ENCODE data around the gene FHOD1.

FHOD1 gene

GRCh38 chr16:67188798-67189197, 58.5 kb downstream of the FHOD1 start:
- ATAC-seq (ENCODE audit: low read depth) (no peak), DNase-seq (ENCODE audit: low spot score) (no peak)
- no peak overlapping the region for H3K27ac ChIP-seq (ENCODE audit: poor library complexity, severe bottlenecking)
- H3K9me3 ChIP-seq (ENCODE audit: severe bottlenecking) = no peaks in the 10 kb centered on the region
- H3K36me3 ChIP-seq (ENCODE audit: low read depth) = peaks cover 11% of the 10 kb centered on the region
- no peak for TF ChIP-seq CTCF (IDR thresholded peaks at IDR 0.05; ENCODE audit: poor library complexity, severe bottlenecking)
- peaks cover 8% of the 10 kb centered on the region for H3K4me1 ChIP-seq (ENCODE audit: insufficient read depth, poor library complexity, severe bottlenecking)
- no peaks in the 10 kb centered on the region for H3K27me3 ChIP-seq (ENCODE audit: insufficient read depth, poor library complexity, severe bottlenecking)
- H3K4me3 ChIP-seq (ENCODE audit: severe bottlenecking) = no peak overlapping the region

GRCh38 chr16:67188323-67188722, 59.0 kb downstream of the FHOD1 start:
- no peak for ATAC-seq (ENCODE audit: low read depth)
- Histone ChIP-seq H3K27me3 (ENCODE audit: insufficient read depth, poor library complexity, severe bottlenecking) (no peaks in the 10 kb centered on the region), H3K4me3 (ENCODE audit: severe bottlenecking) (no peak overlapping the region), H3K4me1 (ENCODE audit: insufficient read depth, poor library complexity, severe bottlenecking) (peaks cover 7% of the 10 kb centered on the region), H3K27ac (ENCODE audit: poor library complexity, severe bottlenecking) (no peak overlapping the region), H3K9me3 (ENCODE audit: severe bottlenecking) (no peaks in the 10 kb centered on the region), H3K36me3 (ENCODE audit: low read depth) (peaks cover 7% of the 10 kb centered on the region)
- no peak for TF ChIP-seq CTCF (IDR thresholded peaks at IDR 0.05; ENCODE audit: poor library complexity, severe bottlenecking)
- no peak for DNase-seq (ENCODE audit: low spot score)

GRCh38 chr16:67187175-67187890, 59.9 kb downstream of the FHOD1 start:
- Histone ChIP-seq H3K4me1 (ENCODE audit: insufficient read depth, poor library complexity, severe bottlenecking) (peaks cover 8% of the 10 kb centered on the region), H3K27ac (ENCODE audit: poor library complexity, severe bottlenecking) (no peak overlapping the region), H3K36me3 (ENCODE audit: low read depth) (no peaks in the 10 kb centered on the region), H3K27me3 (ENCODE audit: insufficient read depth, poor library complexity, severe bottlenecking) (no peaks in the 10 kb centered on the region), H3K4me3 (ENCODE audit: severe bottlenecking) (no peak overlapping the region), H3K9me3 (ENCODE audit: severe bottlenecking) (no peaks in the 10 kb centered on the region)
- DNase-seq (ENCODE audit: low spot score) (no peak), ATAC-seq (ENCODE audit: low read depth) (no peak)
- no peak for TF ChIP-seq CTCF (IDR thresholded peaks at IDR 0.05; ENCODE audit: poor library complexity, severe bottlenecking)

- no peak overlapping the region for H3K4me3 ChIP-seq (ENCODE audit: severe bottlenecking)
- no peaks in the 10 kb centered on the region for H3K36me3 ChIP-seq (ENCODE audit: low read depth)
- no peak overlapping the region for H3K27ac ChIP-seq (ENCODE audit: poor library complexity, severe bottlenecking)
- peaks cover 8% of the 10 kb centered on the region for H3K4me1 ChIP-seq (ENCODE audit: insufficient read depth, poor library complexity, severe bottlenecking)
- no peak for TF ChIP-seq CTCF (IDR thresholded peaks at IDR 0.05; ENCODE audit: poor library complexity, severe bottlenecking)
- no peaks in the 10 kb centered on the region for H3K27me3 ChIP-seq (ENCODE audit: insufficient read depth, poor library complexity, severe bottlenecking)
- H3K9me3 ChIP-seq (ENCODE audit: severe bottlenecking) = no peaks in the 10 kb centered on the region
- ATAC-seq (ENCODE audit: low read depth) (peak; percentile 4; the same call in 1 of the 3 replicates), DNase-seq (ENCODE audit: low spot score) (no peak)
Measured at GRCh38 chr16:67186550-67186950, 60.7 kb downstream of the FHOD1 start.

- Histone ChIP-seq H3K27me3 (ENCODE audit: insufficient read depth, poor library complexity, severe bottlenecking) (no peaks in the 10 kb centered on the region), H3K4me1 (ENCODE audit: insufficient read depth, poor library complexity, severe bottlenecking) (peaks cover 5% of the 10 kb centered on the region), H3K4me3 (ENCODE audit: severe bottlenecking) (no peak overlapping the region), H3K9me3 (ENCODE audit: severe bottlenecking) (no peaks in the 10 kb centered on the region), H3K36me3 (ENCODE audit: low read depth) (no peaks in the 10 kb centered on the region), H3K27ac (ENCODE audit: poor library complexity, severe bottlenecking) (no peak overlapping the region)
- TF ChIP-seq CTCF (IDR thresholded peaks at IDR 0.05; ENCODE audit: poor library complexity, severe bottlenecking) = peak; percentile 73
- no peak for ATAC-seq (ENCODE audit: low read depth)
- no peak for DNase-seq (ENCODE audit: low spot score)
Measured at GRCh38 chr16:67185651-67186134, 61.6 kb downstream of the FHOD1 start.
